ENCODE measurements around the gene ATP1A2. TPM values are rescaled to one million over a fixed set of nuclear protein-coding genes. Genes with fewer than 3 reads are reported as not detected.
A peak's percentile ranks its signal among the peaks of the same experiment; 100 is the strongest.

ATP1A2 gene
- total RNA-seq, 1 donor from 2014 or later: 14.5 TPM

- H3K27ac Mint-ChIP-seq: peak overlapping the region; percentile 92
- no peak for TF ChIP-seq CTCF (conservative IDR thresholded peaks at IDR 0.05)
- peak overlapping the region; percentile 83 for H3K4me3 Mint-ChIP-seq
These were observed 16.6 kb upstream of the ATP1A2 start for GRCh38 chr1:160098852-160099561.

GRCh38 chr1:160099716-160100375 is 15.7 kb upstream of the ATP1A2 start:
- Mint-ChIP-seq H3K27me3 (no peaks in the 10 kb centered on the region), H3K27ac (peak overlapping the region; percentile 92), H3K4me3 (peak overlapping the region; percentile 83), H3K9me3 (no peaks in the 10 kb centered on the region), H3K4me1 (ENCODE audit: unreplicated experiment) (peaks cover 58% of the 10 kb centered on the region), H3K36me3 (no peaks in the 10 kb centered on the region)
- no peak for DNase-seq (ENCODE audit: extremely low spot score, unreplicated experiment)
- TF ChIP-seq CTCF (conservative IDR thresholded peaks at IDR 0.05): no peak

More at GRCh38 chr1:160098852-160099561, 16.6 kb upstream of the ATP1A2 start:
- peaks cover 50% of the 10 kb centered on the region for H3K4me1 Mint-ChIP-seq (ENCODE audit: unreplicated experiment)
- no peaks in the 10 kb centered on the region for H3K36me3 Mint-ChIP-seq
- no peaks in the 10 kb centered on the region for H3K27me3 Mint-ChIP-seq
- DNase-seq (ENCODE audit: extremely low spot score, unreplicated experiment): peak; percentile 96
- H3K9me3 Mint-ChIP-seq: no peaks in the 10 kb centered on the region

- H3K4me1 Mint-ChIP-seq (ENCODE audit: unreplicated experiment): peaks cover 60% of the 10 kb centered on the region
- peak overlapping the region; percentile 77 for H3K4me3 Mint-ChIP-seq
- peak; percentile 93 for TF ChIP-seq CTCF (conservative IDR thresholded peaks at IDR 0.05)
- no peaks in the 10 kb centered on the region for H3K9me3 Mint-ChIP-seq
- H3K27me3 Mint-ChIP-seq: no peaks in the 10 kb centered on the region
- peak overlapping the region; percentile 90 for H3K27ac Mint-ChIP-seq
- peak; percentile 85 for DNase-seq (ENCODE audit: extremely low spot score, unreplicated experiment)
- no peaks in the 10 kb centered on the region for H3K36me3 Mint-ChIP-seq
These were observed 14.4 kb upstream of the ATP1A2 start for GRCh38 chr1:160101037-160101716.

GRCh38 chr1:160101717-160102522 is 13.6 kb upstream of the ATP1A2 start:
- H3K4me1 Mint-ChIP-seq (ENCODE audit: unreplicated experiment): peaks cover 67% of the 10 kb centered on the region
- no peaks in the 10 kb centered on the region for H3K9me3 Mint-ChIP-seq
- H3K36me3 Mint-ChIP-seq: no peaks in the 10 kb centered on the region
- H3K4me3 Mint-ChIP-seq: no peak overlapping the region
- no peak for TF ChIP-seq CTCF (conservative IDR thresholded peaks at IDR 0.05)
- peak overlapping the region; percentile 61 for H3K27ac Mint-ChIP-seq
- no peak for DNase-seq (ENCODE audit: extremely low spot score, unreplicated experiment)
- no peaks in the 10 kb centered on the region for H3K27me3 Mint-ChIP-seq

GRCh38 chr1:160103658-160104408 is 11.7 kb upstream of the ATP1A2 start:
- H3K4me1 Mint-ChIP-seq (ENCODE audit: unreplicated experiment): peaks cover 63% of the 10 kb centered on the region
- peaks cover under 1% of the 10 kb centered on the region for H3K27me3 Mint-ChIP-seq
- H3K36me3 Mint-ChIP-seq: no peaks in the 10 kb centered on the region
- no peak overlapping the region for H3K27ac Mint-ChIP-seq
- DNase-seq (ENCODE audit: extremely low spot score, unreplicated experiment): no peak
- H3K9me3 Mint-ChIP-seq: no peaks in the 10 kb centered on the region
- no peak overlapping the region for H3K4me3 Mint-ChIP-seq
- no peak for TF ChIP-seq CTCF (conservative IDR thresholded peaks at IDR 0.05)

Data from type B pancreatic cell (in vitro differentiated cells).